ENCODE results near the gene IGFALS. TPM values are rescaled to one million over a fixed set of nuclear protein-coding genes. Genes with fewer than 3 reads are reported as not detected.

Gene IGFALS
- total RNA-seq, 3 donors from 2014 or later, result 0.32 to 0.44 (median 0.33) TPM

DNA sequence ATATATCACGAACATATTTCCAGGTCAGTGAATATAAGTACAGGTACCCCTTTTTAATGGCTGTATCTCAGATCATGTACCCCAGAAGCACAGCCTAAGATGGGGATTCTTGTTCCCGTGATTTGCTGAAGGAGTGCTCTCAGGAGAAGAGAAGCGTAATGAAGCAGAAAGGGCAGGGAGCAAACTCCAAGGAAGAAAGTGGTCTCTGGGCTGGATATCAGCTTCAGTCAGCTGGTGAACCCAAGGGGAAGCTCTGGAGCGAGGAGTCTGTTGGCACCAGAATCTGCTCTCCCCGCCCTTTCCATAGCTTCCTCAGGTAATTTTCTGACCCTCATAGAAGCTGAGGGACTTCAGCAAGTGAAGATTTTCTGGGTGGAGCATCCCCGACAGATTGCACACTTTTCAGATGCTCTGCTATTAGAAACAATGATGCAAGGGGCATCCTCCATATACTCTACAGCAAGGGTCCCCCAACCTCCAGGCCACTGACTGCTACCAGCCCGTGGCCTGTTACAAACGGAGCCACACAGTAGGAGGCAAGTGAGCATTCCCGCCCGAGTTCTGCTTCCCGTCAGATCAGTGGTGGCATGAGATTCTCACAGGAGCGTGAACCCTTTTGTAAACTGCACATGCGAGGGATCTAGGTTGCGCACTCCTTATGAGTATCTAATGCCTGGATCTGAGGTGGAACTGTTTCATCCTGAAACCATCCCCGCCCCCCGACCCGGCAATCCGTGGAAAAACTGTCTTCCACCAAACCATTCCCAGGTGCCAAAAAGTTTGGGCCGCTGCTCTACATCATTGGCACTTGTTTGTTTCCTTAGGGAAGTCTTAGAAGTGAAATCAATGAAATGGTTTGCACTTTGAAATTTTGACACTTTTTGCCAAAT is 37.9 kb upstream of the IGFALS start:
- DNase-seq (ENCODE audit: low spot score in 2 of 2), result no peak
- Histone ChIP-seq H3K9me3 (no peaks in the 10 kb centered on the region), H3K4me3 (no peak overlapping the region), H3K27me3 (no peaks in the 10 kb centered on the region), H3K36me3 (no peaks in the 10 kb centered on the region), H3K4me1 (peaks cover 0 to 9% of the 10 kb centered on the region in 2 donors), H3K27ac (no peak overlapping the region)
- TF ChIP-seq POLR2A (IDR thresholded peaks at IDR 0.05), result no peak
- no peak for TF ChIP-seq POLR2AphosphoS5 (IDR thresholded peaks at IDR 0.05)
- TF ChIP-seq, protein P1, sequence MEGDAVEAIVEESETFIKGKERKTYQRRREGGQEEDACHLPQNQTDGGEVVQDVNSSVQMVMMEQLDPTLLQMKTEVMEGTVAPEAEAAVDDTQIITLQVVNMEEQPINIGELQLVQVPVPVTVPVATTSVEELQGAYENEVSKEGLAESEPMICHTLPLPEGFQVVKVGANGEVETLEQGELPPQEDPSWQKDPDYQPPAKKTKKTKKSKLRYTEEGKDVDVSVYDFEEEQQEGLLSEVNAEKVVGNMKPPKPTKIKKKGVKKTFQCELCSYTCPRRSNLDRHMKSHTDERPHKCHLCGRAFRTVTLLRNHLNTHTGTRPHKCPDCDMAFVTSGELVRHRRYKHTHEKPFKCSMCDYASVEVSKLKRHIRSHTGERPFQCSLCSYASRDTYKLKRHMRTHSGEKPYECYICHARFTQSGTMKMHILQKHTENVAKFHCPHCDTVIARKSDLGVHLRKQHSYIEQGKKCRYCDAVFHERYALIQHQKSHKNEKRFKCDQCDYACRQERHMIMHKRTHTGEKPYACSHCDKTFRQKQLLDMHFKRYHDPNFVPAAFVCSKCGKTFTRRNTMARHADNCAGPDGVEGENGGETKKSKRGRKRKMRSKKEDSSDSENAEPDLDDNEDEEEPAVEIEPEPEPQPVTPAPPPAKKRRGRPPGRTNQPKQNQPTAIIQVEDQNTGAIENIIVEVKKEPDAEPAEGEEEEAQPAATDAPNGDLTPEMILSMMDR (IDR thresholded peaks at IDR 0.05), result no peak
- intact Hi-C loops (cut with DNase I; ENCODE audit: low total_unique reads), result no loop called here

DNA sequence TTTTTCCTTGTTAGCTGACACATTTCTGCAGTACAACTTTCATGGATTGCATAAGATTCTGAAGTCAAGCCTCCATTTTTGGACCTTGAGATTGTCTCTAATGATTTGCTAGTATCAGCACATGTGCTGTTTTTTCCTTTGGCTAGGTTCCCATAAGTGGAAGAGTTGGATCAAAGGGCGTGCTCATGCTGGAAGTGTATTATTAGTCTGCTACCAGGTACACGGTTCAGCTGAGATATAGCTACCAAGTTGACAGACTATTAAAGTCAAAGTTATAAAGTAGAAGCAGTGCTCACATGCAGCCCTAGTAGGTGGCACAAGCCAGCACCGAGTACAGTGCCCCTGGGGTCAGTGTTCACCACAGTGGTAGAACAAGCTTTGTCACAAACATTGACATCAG is 36.7 kb upstream of the IGFALS start:
- TF ChIP-seq, protein P1 (IDR thresholded peaks at IDR 0.05), result no peak
- no peak for TF ChIP-seq POLR2AphosphoS5 (IDR thresholded peaks at IDR 0.05)
- Histone ChIP-seq H3K4me1 (peaks cover 0 to 16% of the 10 kb centered on the region in 2 donors), H3K4me3 (no peak overlapping the region), H3K9me3 (no peaks in the 10 kb centered on the region), H3K27me3 (no peaks in the 10 kb centered on the region), H3K27ac (no peak overlapping the region), H3K36me3 (no peaks in the 10 kb centered on the region)
- intact Hi-C loops (cut with DNase I; ENCODE audit: low total_unique reads), result no loop called here
- DNase-seq (ENCODE audit: low spot score in 2 of 2), result no peak

DNA sequence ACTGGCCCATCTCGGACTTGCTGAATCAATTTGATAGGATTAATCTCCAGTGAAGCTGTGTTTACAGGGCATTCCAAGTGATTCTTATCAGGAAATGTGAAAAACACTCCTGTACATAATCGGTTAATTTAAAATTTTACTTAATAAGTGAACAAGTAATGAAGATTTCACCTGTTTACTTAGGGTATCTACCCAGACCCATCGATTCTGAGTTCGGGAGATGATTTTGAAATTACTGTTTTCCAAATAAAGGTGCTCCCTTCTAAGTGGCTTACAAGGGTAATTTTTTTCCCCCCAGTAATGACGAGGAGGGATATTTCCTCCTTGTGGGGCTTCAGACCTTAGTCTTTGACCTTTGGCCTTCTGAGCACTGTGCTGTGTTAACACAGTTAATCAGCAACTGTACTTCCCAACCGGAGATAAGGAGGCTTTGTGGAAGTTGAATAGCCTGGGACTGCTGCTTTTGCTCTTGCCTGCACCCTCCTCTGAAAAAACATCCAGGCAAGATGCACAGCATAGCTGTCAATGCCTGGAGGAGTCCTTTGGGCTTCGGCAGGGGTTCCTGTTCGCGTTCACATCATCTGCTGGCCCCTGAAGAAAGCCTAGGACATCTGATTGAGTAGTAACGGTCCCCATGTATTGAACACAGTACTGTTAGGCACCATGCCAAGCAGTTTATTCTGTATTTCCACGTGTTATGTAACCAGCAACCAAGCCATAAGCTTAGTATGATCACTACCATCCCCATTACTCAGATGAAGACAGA is 35.3 kb upstream of the IGFALS start:
- intact Hi-C loops (cut with DNase I; ENCODE audit: low total_unique reads), result no loop called here
- Histone ChIP-seq H3K27ac (no peak overlapping the region), H3K9me3 (no peaks in the 10 kb centered on the region), H3K27me3 (no peaks in the 10 kb centered on the region), H3K36me3 (no peaks in the 10 kb centered on the region), H3K4me1 (peaks cover 0 to 18% of the 10 kb centered on the region in 2 donors), H3K4me3 (peak overlapping the region in 1 of 3 donors; percentile 95)
- no peak for DNase-seq (ENCODE audit: low spot score in 2 of 2)
- TF ChIP-seq POLR2AphosphoS5 (IDR thresholded peaks at IDR 0.05) (no peak), POLR2A (IDR thresholded peaks at IDR 0.05) (no peak)
- TF ChIP-seq, protein P1 (IDR thresholded peaks at IDR 0.05), result no peak

DNA sequence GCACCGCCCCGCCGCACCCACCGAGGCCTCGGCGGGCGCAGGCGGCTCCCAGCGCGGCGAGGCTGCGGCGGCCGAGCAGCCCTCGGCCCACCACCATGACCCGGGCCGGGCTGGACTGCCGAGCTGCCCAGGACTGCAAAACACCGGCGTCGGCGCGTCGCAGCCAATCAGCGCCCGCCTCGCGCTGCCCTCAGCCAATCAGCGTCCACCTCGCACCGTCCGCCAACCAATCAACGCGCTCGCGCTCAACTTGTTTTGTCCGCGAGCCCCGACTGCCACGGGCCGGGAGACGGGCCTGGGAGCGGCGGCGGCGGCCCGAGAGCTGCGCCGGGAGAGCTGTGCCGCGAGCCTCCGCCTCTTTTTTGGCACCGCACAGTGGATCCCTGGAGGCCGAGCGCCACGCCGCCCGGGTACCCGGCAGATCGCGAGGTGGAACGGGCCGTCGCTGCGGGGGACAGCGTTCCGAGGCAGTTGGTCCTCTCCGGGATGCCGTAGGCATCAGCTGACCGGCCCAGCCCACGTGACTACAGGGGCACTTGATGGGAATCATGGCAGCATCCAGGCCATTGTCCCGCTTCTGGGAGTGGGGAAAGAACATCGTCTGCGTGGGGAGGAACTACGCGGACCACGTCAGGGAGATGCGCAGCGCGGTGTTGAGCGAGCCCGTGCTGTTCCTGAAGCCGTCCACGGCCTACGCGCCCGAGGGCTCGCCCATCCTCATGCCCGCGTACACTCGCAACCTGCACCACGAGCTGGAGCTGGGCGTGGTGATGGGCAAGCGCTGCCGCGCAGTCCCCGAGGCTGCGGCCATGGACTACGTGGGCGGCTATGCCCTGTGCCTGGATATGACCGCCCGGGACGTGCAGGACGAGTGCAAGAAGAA is 33.4 kb upstream of the IGFALS start, which contains the start of the genes FAHD1 and HAGH:
TSS of gene FAHD1 (plus strand) at position 516 of the 883 bp plus-strand sequence. CDS start at position 549, 33 bp downstream.
TSS of gene HAGH (minus strand) at position 135 of the 883 bp plus-strand sequence. CDS start at position 97, 38 bp downstream.
- peak within 1 kb of the TSS; percentile 76 to 96 (median 95) for H3K4me3 ChIP-seq
- peak within 1 kb of the TSS; percentile 73 to 80 for H3K27ac ChIP-seq
- peaks cover 0 to 18% of the 10 kb centered on the region in 2 donors for H3K4me1 ChIP-seq
- peak; percentile 89 to 95 for DNase-seq (ENCODE audit: low spot score in 2 of 2)
- H3K27me3 ChIP-seq, result no peaks in the 10 kb centered on the region
- no peaks in the 10 kb centered on the region for H3K9me3 ChIP-seq
- TF ChIP-seq POLR2A (IDR thresholded peaks at IDR 0.05), result no peak
- peak; percentile 89 to 94 (median 92) for TF ChIP-seq POLR2AphosphoS5 (IDR thresholded peaks at IDR 0.05)
- no peaks in the 10 kb centered on the region for H3K36me3 ChIP-seq
- intact Hi-C loops (cut with DNase I; ENCODE audit: low total_unique reads), result no loop called here

Data from breast epithelium (tissue), 4 donors.